Upper lobe of right lung (tissue), 1 donor: ENCODE results near the gene CAP1. TPM values are rescaled to one million over a fixed set of nuclear protein-coding genes. Genes with fewer than 3 reads are reported as not detected.

Source experiments
- ATAC-seq: fragments of 200-7000 bp; cut with Tn5 transposase; one replicate; pipeline ENCODE4 v1.9.1; 2020; ENCODE audit warnings: mild to moderate bottlenecking, moderate library complexity
- DNase-seq: peaks from one replicate; pipeline ENCODE4 v3.0.0-alpha.2; 2020
- H3K27ac ChIP-seq: fragments of 200-600 bp; one replicate; pipeline ENCODE4 v1.8.0; 2022
- H3K27me3 ChIP-seq: fragments of 200-600 bp; one replicate; pipeline ENCODE4 v1.8.0; 2022; ENCODE audit warnings: mild to moderate bottlenecking
- H3K36me3 ChIP-seq: fragments of 200-600 bp; one replicate; pipeline ENCODE4 v1.8.0; 2022
- H3K4me1 ChIP-seq: fragments of 200-600 bp; one replicate; pipeline ENCODE4 v1.8.0; 2022
- H3K4me3 ChIP-seq: fragments of 200-600 bp; one replicate; pipeline ENCODE4 v1.8.0; 2022; ENCODE audit warnings: mild to moderate bottlenecking
- H3K9me3 ChIP-seq: fragments of 200-600 bp; one replicate; pipeline ENCODE4 v1.8.0; 2022
- intact Hi-C: fragments of 100-400 bp; cut with DNase I; formaldehyde crosslinking; loops from one replicate; pipeline ENCODE4 v1.11.0; 2022
- total RNA-seq: library from RNA; stranded (reverse); fragmentation: NEBNext Ultra II Directional; extraction: Animal tissue kit (Norgen Biotek cat#: 25700); gene quantifications from one replicate; pipeline ENCODE4 v1.2.1, GENCODE V29; 2021
- TF ChIP-seq, protein P1 (sequence below): fragments of 200-600 bp; IDR thresholded peaks from one replicate; pipeline ENCODE4 v1.8.0; 2022; ENCODE audit warnings: antibody characterized with exemption
- donor health status: DM: no; HTN: yes; CAD: no; lungs with severe emphysema.

The CAP1 gene
- total RNA-seq, 1 donor from 2014 or later, result 373 TPM

DNA sequence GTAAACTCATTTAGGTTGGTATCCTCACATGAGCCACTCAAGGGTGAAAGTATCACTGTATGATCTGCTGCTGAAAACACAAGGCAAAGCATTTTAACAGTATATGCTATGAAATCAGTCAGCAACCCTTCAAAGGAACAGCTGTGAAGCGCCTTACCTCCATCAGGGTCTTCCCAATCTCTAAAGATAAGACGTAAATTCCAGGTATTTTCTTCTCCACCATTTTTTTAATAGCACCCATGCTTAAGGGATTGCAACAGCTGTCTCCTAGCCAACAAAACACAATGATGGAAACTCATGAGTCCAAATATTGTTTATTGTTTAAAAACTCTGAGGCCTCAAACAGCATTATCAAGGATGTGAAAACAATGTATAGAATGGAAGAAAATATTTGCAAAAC is 51.7 kb downstream of the CAP1 start:
- Histone ChIP-seq H3K36me3 (peaks cover 51% of the 10 kb centered on the region), H3K4me1 (peaks cover 8% of the 10 kb centered on the region), H3K27ac (no peak overlapping the region), H3K4me3 (no peak overlapping the region), H3K27me3 (no peaks in the 10 kb centered on the region), H3K9me3 (no peaks in the 10 kb centered on the region)
- ATAC-seq, result no peak
- TF ChIP-seq, protein P1, sequence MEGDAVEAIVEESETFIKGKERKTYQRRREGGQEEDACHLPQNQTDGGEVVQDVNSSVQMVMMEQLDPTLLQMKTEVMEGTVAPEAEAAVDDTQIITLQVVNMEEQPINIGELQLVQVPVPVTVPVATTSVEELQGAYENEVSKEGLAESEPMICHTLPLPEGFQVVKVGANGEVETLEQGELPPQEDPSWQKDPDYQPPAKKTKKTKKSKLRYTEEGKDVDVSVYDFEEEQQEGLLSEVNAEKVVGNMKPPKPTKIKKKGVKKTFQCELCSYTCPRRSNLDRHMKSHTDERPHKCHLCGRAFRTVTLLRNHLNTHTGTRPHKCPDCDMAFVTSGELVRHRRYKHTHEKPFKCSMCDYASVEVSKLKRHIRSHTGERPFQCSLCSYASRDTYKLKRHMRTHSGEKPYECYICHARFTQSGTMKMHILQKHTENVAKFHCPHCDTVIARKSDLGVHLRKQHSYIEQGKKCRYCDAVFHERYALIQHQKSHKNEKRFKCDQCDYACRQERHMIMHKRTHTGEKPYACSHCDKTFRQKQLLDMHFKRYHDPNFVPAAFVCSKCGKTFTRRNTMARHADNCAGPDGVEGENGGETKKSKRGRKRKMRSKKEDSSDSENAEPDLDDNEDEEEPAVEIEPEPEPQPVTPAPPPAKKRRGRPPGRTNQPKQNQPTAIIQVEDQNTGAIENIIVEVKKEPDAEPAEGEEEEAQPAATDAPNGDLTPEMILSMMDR, result no peak
- DNase-seq, result no peak
- intact Hi-C loops, result no loop called here

DNA sequence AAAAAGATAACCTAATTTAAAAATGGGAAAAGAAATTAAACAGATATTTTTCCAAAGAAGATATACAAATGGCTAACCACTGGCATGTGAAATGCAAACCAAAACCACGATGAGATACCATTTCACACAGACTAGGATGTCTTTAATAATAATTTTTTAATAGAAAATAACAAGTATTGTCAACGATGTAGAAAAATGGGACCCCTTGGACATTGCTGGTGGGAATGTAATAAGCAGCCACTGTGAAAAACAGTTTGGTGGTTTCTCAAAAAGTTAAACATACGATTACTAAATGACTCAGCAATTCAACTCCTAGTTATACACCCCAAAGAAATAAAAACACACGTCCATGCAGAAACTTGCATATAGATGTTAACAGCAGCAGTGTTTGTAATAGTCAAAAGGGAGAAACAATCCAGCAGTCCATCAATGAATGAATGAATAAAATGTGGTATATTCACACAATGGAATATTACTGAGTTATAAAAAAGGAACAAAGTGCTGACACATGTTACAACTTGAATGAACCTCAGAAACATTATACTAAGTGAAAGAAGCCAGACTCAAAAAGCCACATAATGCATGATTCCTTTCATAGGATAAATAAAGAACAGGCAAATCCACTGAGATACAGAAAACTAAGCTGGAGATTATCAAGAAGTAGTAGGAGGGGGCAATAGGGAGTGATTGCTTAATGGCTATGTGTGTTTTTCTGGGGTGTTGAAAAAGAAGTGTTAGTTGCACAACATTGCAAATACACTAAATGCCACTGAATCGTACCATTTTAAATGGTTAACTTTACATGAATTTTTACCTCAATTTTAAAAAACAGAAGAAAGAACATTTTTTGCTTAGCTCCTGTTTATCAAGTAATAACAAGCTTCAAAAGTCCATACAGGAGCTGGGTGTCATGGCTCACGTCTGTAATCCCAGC is 52.4 kb downstream of the CAP1 start:
- no peak overlapping the region for H3K27ac ChIP-seq
- H3K36me3 ChIP-seq, result peaks cover 44% of the 10 kb centered on the region
- H3K4me3 ChIP-seq, result no peak overlapping the region
- DNase-seq (no peak), ATAC-seq (no peak)
- intact Hi-C loops, result no loop called here
- H3K9me3 ChIP-seq, result no peaks in the 10 kb centered on the region
- TF ChIP-seq, protein P1, result no peak
- peaks cover 12% of the 10 kb centered on the region for H3K4me1 ChIP-seq
- no peaks in the 10 kb centered on the region for H3K27me3 ChIP-seq

DNA sequence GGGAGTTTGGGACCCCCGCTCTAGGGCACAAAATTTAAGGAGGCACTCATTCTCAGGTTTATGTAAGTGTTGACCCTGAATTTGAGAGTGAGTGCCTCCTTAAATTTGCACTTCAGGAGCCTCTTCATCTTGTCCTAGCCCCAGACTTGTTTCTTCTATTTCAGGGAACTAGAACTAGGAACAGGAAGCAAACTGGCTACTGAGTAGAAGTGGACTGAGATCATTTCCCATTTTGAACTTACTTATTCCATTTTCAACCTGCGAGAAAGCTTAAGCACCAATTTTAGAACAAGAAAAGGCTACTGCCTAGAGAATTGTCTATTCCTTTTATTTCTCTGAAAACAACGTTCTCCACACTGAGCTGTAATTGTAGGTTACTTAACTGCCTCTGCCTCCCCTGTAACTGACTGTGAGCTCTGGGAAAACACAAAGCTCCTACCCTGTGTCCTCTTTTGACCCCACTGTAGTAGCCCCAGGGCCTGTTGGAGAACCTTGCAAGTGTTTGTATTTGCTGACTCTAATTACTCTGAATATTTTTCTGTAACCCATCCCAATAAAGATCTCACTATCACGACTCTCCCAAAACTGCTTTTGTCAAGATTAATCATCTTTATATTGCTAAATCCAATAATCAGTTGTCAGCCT is 54.1 kb downstream of the CAP1 start:
- Histone ChIP-seq H3K27me3 (no peaks in the 10 kb centered on the region), H3K9me3 (no peaks in the 10 kb centered on the region), H3K36me3 (peaks cover 27% of the 10 kb centered on the region), H3K4me3 (no peak overlapping the region), H3K27ac (peak overlapping the region; percentile 12), H3K4me1 (peaks cover 12% of the 10 kb centered on the region)
- DNase-seq (no peak), ATAC-seq (peak; percentile 39)
- TF ChIP-seq, protein P1, result no peak
- intact Hi-C loops, result no loop called here

DNA sequence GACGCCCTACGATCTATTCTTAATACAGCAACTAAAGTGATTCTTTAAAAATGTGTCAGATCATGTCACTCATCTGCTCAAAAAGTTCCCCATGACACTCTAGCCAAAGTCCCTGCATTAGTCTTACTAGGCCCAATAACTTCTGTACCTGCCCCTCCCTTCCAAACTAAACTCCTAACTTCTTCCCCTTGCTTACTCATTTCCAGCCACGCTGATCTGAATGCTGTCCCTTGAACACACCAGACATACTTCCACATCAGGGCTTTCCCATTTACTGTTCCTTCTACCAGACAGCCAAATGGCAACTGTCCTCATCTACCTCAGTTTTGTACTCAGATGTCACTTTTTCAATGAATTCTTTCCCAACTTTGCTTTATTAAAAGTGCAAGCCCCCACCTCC is 55.3 kb downstream of the CAP1 start:
- ATAC-seq, result no peak
- H3K4me1 ChIP-seq, result peaks cover 12% of the 10 kb centered on the region
- H3K27ac ChIP-seq, result no peak overlapping the region
- intact Hi-C loops, result no loop called here
- H3K9me3 ChIP-seq, result no peaks in the 10 kb centered on the region
- DNase-seq, result no peak
- peak overlapping the region; percentile 78 for H3K4me3 ChIP-seq
- TF ChIP-seq, protein P1, result no peak
- H3K27me3 ChIP-seq, result no peaks in the 10 kb centered on the region
- H3K36me3 ChIP-seq, result peaks cover 15% of the 10 kb centered on the region

DNA sequence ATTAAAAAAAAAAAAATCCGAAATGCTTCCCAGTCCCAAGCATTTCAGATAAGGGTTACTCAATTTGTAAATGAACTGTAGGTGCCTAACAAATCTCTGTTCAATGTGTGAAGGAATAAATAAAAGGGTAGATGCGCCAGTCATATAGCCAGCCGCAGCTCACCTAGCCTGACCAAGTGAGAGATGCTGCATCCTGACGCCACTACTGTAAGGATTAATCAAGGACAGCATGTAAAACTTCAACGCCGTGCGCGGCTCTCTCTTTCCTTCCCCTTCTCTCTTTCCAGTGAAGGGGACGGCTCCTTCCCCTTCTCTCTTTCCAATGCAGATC is 56.1 kb downstream of the CAP1 start:
- Histone ChIP-seq H3K27ac (peak overlapping the region; percentile 60), H3K4me3 (peak overlapping the region; percentile 78), H3K9me3 (no peaks in the 10 kb centered on the region), H3K27me3 (no peaks in the 10 kb centered on the region), H3K36me3 (peaks cover 7% of the 10 kb centered on the region), H3K4me1 (peaks cover 12% of the 10 kb centered on the region)
- ATAC-seq (no peak), DNase-seq (no peak)
- intact Hi-C loops, result no loop called here
- TF ChIP-seq, protein P1, result no peak
